DND-41 (cell line): Measurements from ENCODE around the gene HTT.

Experiments
- CTCF ChIP-seq: IDR thresholded peaks from 2 replicates; pipeline ENCODE4 v1.5.1; 2012; ENCODE audit warnings: borderline replicate concordance, low read length, moderate library complexity, mild to moderate bottlenecking; ENCODE audit not compliant: poor library complexity, severe bottlenecking; ENCODE audit errors: extremely low read depth
- EZH2 ChIP-seq: IDR thresholded peaks from 3 replicates; pipeline ENCODE4 v1.6.1; 2012; ENCODE audit warnings: borderline replicate concordance, low read depth, mild to moderate bottlenecking, moderate library complexity, low read length, inconsistent platforms; ENCODE audit not compliant: severe bottlenecking

- TF ChIP-seq CTCF (no peak), EZH2 (no peak)
Observed at GRCh38 chr4:3257556-3258482, 183.3 kb downstream of the HTT start.
